ENCODE measurements around the gene RAC2. TPM values are rescaled to one million over a fixed set of nuclear protein-coding genes. Genes with fewer than 3 reads are reported as not detected.

The RAC2 gene
- total and polyA plus RNA-seq, 2 experiments from 2014 or later = 0.98 to 2.0 TPM

DNA sequence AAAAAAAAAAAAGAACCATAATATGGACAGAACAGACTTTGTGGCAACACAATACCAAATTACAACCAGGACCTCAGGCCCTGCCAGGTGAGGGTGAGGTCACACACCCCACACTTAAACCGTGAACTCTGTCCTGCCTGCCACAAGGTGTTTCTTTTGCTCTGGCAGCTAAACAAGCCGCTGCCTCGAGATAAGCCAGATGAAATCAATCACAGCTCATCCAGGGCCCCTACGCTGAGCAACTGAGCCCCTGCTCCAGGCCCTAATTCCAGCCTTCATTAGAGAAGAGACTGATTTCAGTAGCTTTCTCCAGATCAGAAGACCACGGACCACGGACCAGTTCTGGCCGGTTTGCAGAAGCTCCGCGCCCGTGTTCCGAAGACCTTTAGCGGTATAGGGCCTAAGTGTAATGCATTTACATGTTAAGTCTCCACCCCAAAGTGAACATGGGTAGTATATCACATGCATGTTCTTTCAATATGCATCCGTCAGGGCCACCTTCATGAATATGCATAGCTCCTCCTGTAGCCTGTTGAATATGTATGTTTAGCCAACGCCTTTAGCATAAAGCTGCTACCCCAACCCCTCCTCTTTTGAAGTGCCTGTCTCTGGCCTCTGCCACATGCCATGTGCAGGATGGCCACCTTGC, 14.8 kb upstream of the RAC2 start:
- no peaks in the 10 kb centered on the region for H3K9me3 ChIP-seq (ENCODE audit: low read depth)
- H3K27ac ChIP-seq = no peak overlapping the region
- H3K4me3 ChIP-seq = no peak overlapping the region
- no peaks in the 10 kb centered on the region for H3K36me3 ChIP-seq
- H3K27me3 ChIP-seq = peaks cover 6% of the 10 kb centered on the region
- DNase-seq (ENCODE audit: low read depth in 1 of 2, low spot score in 1 of 2) = no peak
- TF ChIP-seq, protein P1, sequence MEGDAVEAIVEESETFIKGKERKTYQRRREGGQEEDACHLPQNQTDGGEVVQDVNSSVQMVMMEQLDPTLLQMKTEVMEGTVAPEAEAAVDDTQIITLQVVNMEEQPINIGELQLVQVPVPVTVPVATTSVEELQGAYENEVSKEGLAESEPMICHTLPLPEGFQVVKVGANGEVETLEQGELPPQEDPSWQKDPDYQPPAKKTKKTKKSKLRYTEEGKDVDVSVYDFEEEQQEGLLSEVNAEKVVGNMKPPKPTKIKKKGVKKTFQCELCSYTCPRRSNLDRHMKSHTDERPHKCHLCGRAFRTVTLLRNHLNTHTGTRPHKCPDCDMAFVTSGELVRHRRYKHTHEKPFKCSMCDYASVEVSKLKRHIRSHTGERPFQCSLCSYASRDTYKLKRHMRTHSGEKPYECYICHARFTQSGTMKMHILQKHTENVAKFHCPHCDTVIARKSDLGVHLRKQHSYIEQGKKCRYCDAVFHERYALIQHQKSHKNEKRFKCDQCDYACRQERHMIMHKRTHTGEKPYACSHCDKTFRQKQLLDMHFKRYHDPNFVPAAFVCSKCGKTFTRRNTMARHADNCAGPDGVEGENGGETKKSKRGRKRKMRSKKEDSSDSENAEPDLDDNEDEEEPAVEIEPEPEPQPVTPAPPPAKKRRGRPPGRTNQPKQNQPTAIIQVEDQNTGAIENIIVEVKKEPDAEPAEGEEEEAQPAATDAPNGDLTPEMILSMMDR (IDR thresholded peaks at IDR 0.05; ENCODE audit: low read depth, low read length) = no peak
- H3K4me1 ChIP-seq (ENCODE audit: low read depth) = peaks cover 9% of the 10 kb centered on the region

GRCh38 chr22:37258005-37258752, 14.1 kb upstream of the RAC2 start:
- H3K27me3 ChIP-seq = peaks cover 6% of the 10 kb centered on the region
- H3K4me1 ChIP-seq (ENCODE audit: low read depth) = peaks cover 9% of the 10 kb centered on the region
- TF ChIP-seq, protein P1 (IDR thresholded peaks at IDR 0.05; ENCODE audit: low read depth, low read length) = no peak
- H3K27ac ChIP-seq = no peak overlapping the region
- no peaks in the 10 kb centered on the region for H3K36me3 ChIP-seq
- H3K9me3 ChIP-seq (ENCODE audit: low read depth) = no peaks in the 10 kb centered on the region
- no peak for DNase-seq (ENCODE audit: low read depth in 1 of 2, low spot score in 1 of 2)
- H3K4me3 ChIP-seq = no peak overlapping the region

- DNase-seq (ENCODE audit: low read depth in 1 of 2, low spot score in 1 of 2) = no peak
- Histone ChIP-seq H3K9me3 (ENCODE audit: low read depth) (no peaks in the 10 kb centered on the region), H3K27ac (no peak overlapping the region), H3K27me3 (peaks cover 6% of the 10 kb centered on the region), H3K36me3 (no peaks in the 10 kb centered on the region), H3K4me1 (ENCODE audit: low read depth) (peaks cover 9% of the 10 kb centered on the region), H3K4me3 (no peak overlapping the region)
- TF ChIP-seq, protein P1 (IDR thresholded peaks at IDR 0.05; ENCODE audit: low read depth, low read length) = no peak
Observed at GRCh38 chr22:37256075-37256726, 12.1 kb upstream of the RAC2 start.

DNA sequence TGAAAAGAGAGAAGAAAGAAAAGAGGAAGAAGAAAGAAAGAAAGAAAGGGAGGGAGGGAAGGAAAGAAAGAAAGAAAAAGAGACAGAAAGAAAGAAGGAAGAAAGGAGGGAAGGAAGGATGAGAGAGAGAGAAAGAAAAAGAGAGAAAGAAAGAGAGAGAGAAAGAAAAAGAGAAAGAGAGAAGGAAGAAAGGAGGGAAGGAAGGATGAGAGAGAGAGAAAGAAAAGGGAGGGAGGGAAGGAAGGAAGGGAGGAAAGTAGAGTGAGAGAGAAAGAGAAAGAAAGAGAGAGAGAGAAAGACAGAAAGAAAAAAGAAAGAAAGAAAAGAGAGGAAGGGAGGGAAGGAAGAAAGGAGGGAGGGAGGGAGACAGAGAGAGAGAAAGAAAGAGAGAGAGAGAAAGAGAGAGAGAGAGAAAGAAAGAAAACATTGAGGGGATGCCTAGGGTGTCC, 11.5 kb upstream of the RAC2 start:
- no peak for DNase-seq (ENCODE audit: low read depth in 1 of 2, low spot score in 1 of 2)
- TF ChIP-seq, protein P1 (IDR thresholded peaks at IDR 0.05; ENCODE audit: low read depth, low read length) = no peak
- H3K27me3 ChIP-seq = peaks cover 6% of the 10 kb centered on the region
- H3K27ac ChIP-seq = no peak overlapping the region
- no peaks in the 10 kb centered on the region for H3K36me3 ChIP-seq
- H3K9me3 ChIP-seq (ENCODE audit: low read depth) = no peaks in the 10 kb centered on the region
- H3K4me3 ChIP-seq = no peak overlapping the region
- peaks cover 9% of the 10 kb centered on the region for H3K4me1 ChIP-seq (ENCODE audit: low read depth)

DNA sequence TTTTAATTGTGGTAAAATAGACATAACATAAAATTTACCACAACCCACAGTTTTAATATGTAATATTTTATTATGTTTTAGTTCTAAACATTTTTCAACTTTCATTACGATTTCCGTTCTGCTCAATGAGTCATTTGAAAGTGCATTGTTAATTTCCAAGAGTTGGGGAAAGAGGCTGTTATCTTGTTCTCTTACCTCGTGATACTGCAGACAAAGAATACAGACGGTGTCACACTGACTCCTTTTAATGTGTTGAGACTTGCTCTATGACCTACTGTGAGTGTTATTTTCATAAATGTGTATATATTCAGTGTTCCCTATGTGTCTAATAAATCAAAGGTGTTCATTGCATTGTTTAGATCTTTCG, 10.8 kb upstream of the RAC2 start:
- Histone ChIP-seq H3K36me3 (no peaks in the 10 kb centered on the region), H3K4me3 (no peak overlapping the region), H3K27ac (no peak overlapping the region), H3K4me1 (ENCODE audit: low read depth) (peaks cover 9% of the 10 kb centered on the region), H3K9me3 (ENCODE audit: low read depth) (no peaks in the 10 kb centered on the region), H3K27me3 (peaks cover 5% of the 10 kb centered on the region)
- DNase-seq (ENCODE audit: low read depth in 1 of 2, low spot score in 1 of 2) = peak in 1 of 2 donors; percentile 75
- TF ChIP-seq, protein P1 (IDR thresholded peaks at IDR 0.05; ENCODE audit: low read depth, low read length) = no peak
